Urinary bladder (tissue), 4 donors: ENCODE measurements around the gene CEP152. TPM values are rescaled to one million over a fixed set of nuclear protein-coding genes. Genes with fewer than 3 reads are reported as not detected.

Experiments used
- DNase-seq: peaks from one replicate; pipeline ENCODE4 v3.0.0-alpha.2; 2015; ENCODE audit errors: extremely low spot score
- H3K27ac ChIP-seq: one replicate; pipeline ENCODE4 v1.5.1; 2013; ENCODE audit warnings: low read depth, mild to moderate bottlenecking, moderate library complexity
- H3K36me3 ChIP-seq: one replicate; pipeline ENCODE4 v1.6.1; 2013; ENCODE audit warnings: mild to moderate bottlenecking, moderate library complexity; ENCODE audit not compliant: insufficient read depth
- H3K4me1 ChIP-seq: one replicate; pipeline ENCODE4 v1.6.1; 2013; ENCODE audit warnings: mild to moderate bottlenecking, moderate library complexity; ENCODE audit not compliant: insufficient read depth
- H3K4me3 ChIP-seq: one replicate; pipeline ENCODE4 v1.5.1; 2013; ENCODE audit warnings: low read depth, low read length
- WGBS: extraction: QIAGEN DNeasy Blood & Tissue Kit; methylation state at CpG from one replicate; pipeline ENCODE4 v1.1.7; 2013; 5-methylcytosine and 5-hydroxymethylcytosine counted together
- polyA plus RNA-seq: library from polyadenylated mRNA; stranded (reverse); fragments of 200-250 nt; gene quantifications from one replicate; pipeline ENCODE4 v1.2.3, GENCODE V29; 2013
- total RNA-seq: library from RNA; depleted of rRNA; stranded (reverse); fragments of >200 nt; gene quantifications from one replicate; pipeline ENCODE4 v1.2.3, GENCODE V29; 2014
- donor health status: healthy with polysubstance abuse.
- donor health status: healthy.

Gene CEP152
- total and polyA plus RNA-seq, 2 donors, result 1.3 to 17.7 TPM

GRCh38 chr15:48722764-48723661 lies 87.9 kb downstream of the CEP152 start:
- no peak overlapping the region for H3K27ac ChIP-seq
- no peak overlapping the region for H3K4me3 ChIP-seq
- DNase-seq, result no peak
- WGBS, result 60% methylated on average over 5 of the region's 5 CpGs
- H3K4me1 ChIP-seq, result no peaks in the 10 kb centered on the region
- no peaks in the 10 kb centered on the region for H3K36me3 ChIP-seq

GRCh38 chr15:48721061-48721810 lies 89.6 kb downstream of the CEP152 start:
- DNase-seq, result no peak
- Histone ChIP-seq H3K4me3 (no peak overlapping the region), H3K4me1 (no peaks in the 10 kb centered on the region), H3K27ac (no peak overlapping the region), H3K36me3 (no peaks in the 10 kb centered on the region)
- 55% methylated on average over 6 of the region's 6 CpGs for WGBS

- WGBS, result 97% methylated on average over 3 of the region's 3 CpGs
- H3K27ac ChIP-seq, result no peak overlapping the region
- no peak for DNase-seq
Measured at GRCh38 chr15:48720646-48721045, 90.2 kb downstream of the CEP152 start.

GRCh38 chr15:48719668-48720067 lies 91.2 kb downstream of the CEP152 start:
- 79% methylated on average over 4 of the region's 4 CpGs for WGBS
- H3K4me3 ChIP-seq, result no peak overlapping the region
- no peaks in the 10 kb centered on the region for H3K4me1 ChIP-seq
- H3K27ac ChIP-seq, result no peak overlapping the region
- no peaks in the 10 kb centered on the region for H3K36me3 ChIP-seq
- no peak for DNase-seq

More at GRCh38 chr15:48720646-48721045, 90.2 kb downstream of the CEP152 start:
- Histone ChIP-seq H3K4me1 (no peaks in the 10 kb centered on the region), H3K4me3 (no peak overlapping the region), H3K36me3 (no peaks in the 10 kb centered on the region)

GRCh38 chr15:48718646-48719045 lies 92.2 kb downstream of the CEP152 start:
- Histone ChIP-seq H3K4me3 (no peak overlapping the region), H3K36me3 (no peaks in the 10 kb centered on the region), H3K27ac (no peak overlapping the region), H3K4me1 (no peaks in the 10 kb centered on the region)
- 41% methylated on average over 2 of the region's 2 CpGs for WGBS
- DNase-seq, result no peak

GRCh38 chr15:48717458-48717857 lies 93.4 kb downstream of the CEP152 start:
- DNase-seq, result no peak
- H3K4me1 ChIP-seq, result no peaks in the 10 kb centered on the region
- no peaks in the 10 kb centered on the region for H3K36me3 ChIP-seq
- H3K27ac ChIP-seq, result no peak overlapping the region
- 88% methylated on average over 4 of the region's 4 CpGs for WGBS
- H3K4me3 ChIP-seq, result no peak overlapping the region

GRCh38 chr15:48712546-48712945 lies 98.3 kb downstream of the CEP152 start:
- Histone ChIP-seq H3K4me3 (no peak overlapping the region), H3K4me1 (no peaks in the 10 kb centered on the region), H3K27ac (no peak overlapping the region), H3K36me3 (no peaks in the 10 kb centered on the region)
- WGBS, result 76% methylated on average over 3 of the region's 3 CpGs
- no peak for DNase-seq

GRCh38 chr15:48710952-48711495 lies 99.8 kb downstream of the CEP152 start:
- 76% methylated on average over 4 of the region's 4 CpGs for WGBS
- Histone ChIP-seq H3K4me3 (no peak overlapping the region), H3K27ac (no peak overlapping the region), H3K36me3 (no peaks in the 10 kb centered on the region), H3K4me1 (no peaks in the 10 kb centered on the region)
- no peak for DNase-seq

- no peaks in the 10 kb centered on the region for H3K36me3 ChIP-seq
- no peak for DNase-seq
- H3K4me1 ChIP-seq, result no peaks in the 10 kb centered on the region
- 65% methylated on average over 1 of the region's 1 CpG for WGBS
- no peak overlapping the region for H3K4me3 ChIP-seq
- no peak overlapping the region for H3K27ac ChIP-seq
Measured at GRCh38 chr15:48708641-48709040, 102.2 kb downstream of the CEP152 start.

- Histone ChIP-seq H3K36me3 (no peaks in the 10 kb centered on the region), H3K27ac (no peak overlapping the region), H3K4me1 (no peaks in the 10 kb centered on the region), H3K4me3 (no peak overlapping the region)
- no peak for DNase-seq
- 84% methylated on average over 1 of the region's 1 CpG for WGBS
Measured at GRCh38 chr15:48705381-48705780, 105.5 kb downstream of the CEP152 start.

- WGBS, result 97% methylated on average over 1 of the region's 1 CpG
- H3K4me3 ChIP-seq, result no peak overlapping the region
- H3K36me3 ChIP-seq, result no peaks in the 10 kb centered on the region
- no peak overlapping the region for H3K27ac ChIP-seq
- no peak for DNase-seq
- H3K4me1 ChIP-seq, result no peaks in the 10 kb centered on the region
Measured at GRCh38 chr15:48703544-48703943, 107.3 kb downstream of the CEP152 start.

GRCh38 chr15:48702569-48703236 lies 108.2 kb downstream of the CEP152 start:
- Histone ChIP-seq H3K27ac (no peak overlapping the region), H3K36me3 (no peaks in the 10 kb centered on the region), H3K4me1 (no peaks in the 10 kb centered on the region), H3K4me3 (no peak overlapping the region)
- WGBS, result 88% methylated on average over 2 of the region's 2 CpGs
- no peak for DNase-seq

GRCh38 chr15:48696627-48697312 lies 114.1 kb downstream of the CEP152 start:
- Histone ChIP-seq H3K27ac (no peak overlapping the region), H3K4me1 (no peaks in the 10 kb centered on the region), H3K36me3 (no peaks in the 10 kb centered on the region), H3K4me3 (no peak overlapping the region)
- no peak for DNase-seq
- 36% methylated on average over 3 of the region's 3 CpGs for WGBS
